Activated T-cell treated with anti-CD3 and anti-CD28 coated beads for 24 hours (primary cell): ENCODE measurements around the gene ZER1.

ENCODE experiments used
- DNase-seq: peaks from one replicate; pipeline ENCODE4 v3.0.0-alpha.2; 2020; ENCODE audit warnings: low read depth

Gene ZER1

GRCh38 chr9:128690684-128691034 lies 81.1 kb downstream of the ZER1 start:
- DNase-seq: no peak

GRCh38 chr9:128689820-128690683 lies 81.7 kb downstream of the ZER1 start:
- peak; percentile 39 for DNase-seq

- no peak for DNase-seq
Observed at GRCh38 chr9:128689293-128689774, 82.4 kb downstream of the ZER1 start.

GRCh38 chr9:128688501-128689292 lies 83.0 kb downstream of the ZER1 start, which contains the start of gene SET:
Gene SET, plus strand, starts transcription at chr9:128689222. Its CDS starts 361 bp downstream, at chr9:128689583.
- peak; percentile 91 for DNase-seq

GRCh38 chr9:128687453-128687852 lies 84.3 kb downstream of the ZER1 start:
- DNase-seq: no peak

GRCh38 chr9:128685636-128686489 lies 85.9 kb downstream of the ZER1 start:
- DNase-seq: no peak

GRCh38 chr9:128684325-128685199 lies 87.2 kb downstream of the ZER1 start:
- peak; percentile 67 for DNase-seq

GRCh38 chr9:128684065-128684324 lies 87.7 kb downstream of the ZER1 start:
- no peak for DNase-seq

- DNase-seq: peak; percentile 22
Observed at GRCh38 chr9:128683340-128684064, 88.2 kb downstream of the ZER1 start.
